ENCODE measurements around the gene POLR3B.
A peak's percentile ranks its signal among the peaks of the same experiment; 100 is the strongest.

The POLR3B gene

DNA sequence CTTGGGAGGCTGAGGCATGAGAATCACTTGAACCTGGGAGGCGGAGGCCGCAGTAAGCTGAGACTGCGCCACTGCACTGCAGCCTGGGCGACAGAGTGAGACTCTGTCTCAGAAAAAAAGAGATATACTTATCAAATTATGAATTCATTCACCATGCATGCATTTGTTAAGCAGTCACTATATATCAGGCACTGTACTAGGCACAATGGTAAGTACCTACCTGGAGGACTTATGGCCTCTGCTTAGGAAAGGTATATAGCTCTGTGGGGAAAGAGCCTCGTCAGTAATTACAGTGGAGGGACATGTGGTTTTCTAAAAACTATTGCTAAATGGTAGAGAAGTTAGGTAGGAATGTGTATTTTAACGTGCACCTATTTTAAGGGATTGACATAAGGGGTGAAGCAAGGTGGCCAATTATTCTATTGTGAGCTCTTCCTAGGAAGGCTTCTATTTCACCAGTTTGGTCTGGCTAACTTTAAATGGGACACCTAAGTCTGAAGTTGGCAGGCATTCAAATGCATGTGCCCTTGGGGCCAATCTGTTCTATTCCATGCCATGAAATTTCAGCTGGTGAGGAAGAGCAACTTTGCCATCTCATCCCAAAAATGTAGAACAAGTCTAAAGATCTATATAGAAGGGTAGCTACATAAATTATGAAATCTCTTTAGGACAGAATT is 40.0 kb upstream of the POLR3B start:
- Histone ChIP-seq H3K9ac (ENCODE audit: insufficient read length) (no peak overlapping the region), H3K9me3 (ENCODE audit: low read depth, low read length) (no peaks in the 10 kb centered on the region), H3K27ac (no peak overlapping the region), H3K4me3 (no peak overlapping the region), H3K36me3 (ENCODE audit: insufficient read depth, low read length) (no peaks in the 10 kb centered on the region)
- DNase-seq (ENCODE audit: low read depth, low spot score): no peak
- TF ChIP-seq EZH2 (IDR thresholded peaks at IDR 0.05): no peak
- no peak for TF ChIP-seq POLR2AphosphoS5 (IDR thresholded peaks at IDR 0.05; ENCODE audit: borderline replicate concordance, low read depth, low read length)

DNA sequence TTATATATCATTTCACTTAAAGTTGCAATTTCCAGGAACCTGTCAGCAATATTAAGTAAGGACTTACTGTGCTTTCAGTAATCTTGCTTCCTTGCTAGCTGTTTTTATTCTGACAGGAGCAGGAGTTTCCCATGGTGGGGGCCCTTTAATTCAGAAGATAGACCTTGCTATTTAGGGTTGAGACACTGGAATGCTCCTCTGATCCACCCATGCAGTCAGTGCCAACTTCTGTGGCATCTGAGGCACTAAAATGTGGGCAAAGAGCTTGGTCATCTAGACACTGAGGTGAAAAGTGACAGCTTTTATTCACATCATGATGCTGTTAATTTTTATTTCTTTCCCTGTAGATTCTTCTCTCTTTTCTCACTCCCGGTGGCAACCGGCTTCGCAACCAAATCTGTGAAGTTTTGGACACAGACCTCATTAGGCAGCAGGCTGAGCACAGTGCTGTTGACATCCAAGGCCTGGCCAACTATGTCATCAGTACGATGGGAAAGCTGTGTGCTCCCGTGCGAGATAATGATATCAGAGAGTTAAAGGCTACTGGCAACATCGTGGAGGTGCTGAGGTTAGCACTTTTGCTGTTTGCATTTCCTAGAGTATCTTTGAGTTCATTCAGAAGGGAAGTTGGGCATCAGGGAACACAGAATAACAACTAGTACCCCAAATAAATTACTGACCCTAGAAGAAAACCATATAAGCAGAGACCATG is 36.3 kb upstream of the POLR3B start:
- TF ChIP-seq FOXP2 (optimal IDR thresholded peaks at IDR 0.05; ENCODE audit: control extremely low read depth, extremely low read length, insufficient read depth): no peak
- no peak for TF ChIP-seq EZH2 (IDR thresholded peaks at IDR 0.05)
- TF ChIP-seq POLR2AphosphoS5 (IDR thresholded peaks at IDR 0.05; ENCODE audit: borderline replicate concordance, low read depth, low read length): no peak
- no peak for DNase-seq (ENCODE audit: low read depth, low spot score)
- Histone ChIP-seq H3K27ac (no peak overlapping the region), H3K9ac (ENCODE audit: insufficient read length) (no peak overlapping the region), H3K4me3 (no peak overlapping the region), H3K36me3 (ENCODE audit: insufficient read depth, low read length) (no peaks in the 10 kb centered on the region), H3K9me3 (ENCODE audit: low read depth, low read length) (no peaks in the 10 kb centered on the region)

DNA sequence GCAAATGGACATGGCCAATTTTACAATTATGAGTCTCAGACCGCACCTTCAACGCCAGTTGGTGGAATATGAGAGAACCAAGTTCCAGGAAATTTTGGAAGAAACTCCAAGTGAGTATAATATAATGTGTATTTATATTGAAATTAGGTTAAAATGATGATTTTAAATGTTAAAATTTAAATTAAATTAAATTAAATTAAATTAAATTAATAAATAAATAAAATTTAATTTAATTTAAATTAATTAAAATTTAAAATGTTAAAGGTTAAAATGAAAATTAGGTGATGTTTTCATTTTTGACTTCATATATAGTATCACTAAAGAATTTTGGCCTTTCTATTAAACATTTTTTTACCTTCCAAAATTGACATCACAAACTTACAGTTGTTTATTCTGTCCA is 34.0 kb upstream of the POLR3B start:
- Histone ChIP-seq H3K36me3 (ENCODE audit: insufficient read depth, low read length) (no peaks in the 10 kb centered on the region), H3K4me3 (no peak overlapping the region), H3K9ac (ENCODE audit: insufficient read length) (no peak overlapping the region), H3K27ac (no peak overlapping the region), H3K9me3 (ENCODE audit: low read depth, low read length) (no peaks in the 10 kb centered on the region)
- DNase-seq (ENCODE audit: low read depth, low spot score): no peak
- TF ChIP-seq EZH2 (IDR thresholded peaks at IDR 0.05): no peak
- no peak for TF ChIP-seq POLR2AphosphoS5 (IDR thresholded peaks at IDR 0.05; ENCODE audit: borderline replicate concordance, low read depth, low read length)
- TF ChIP-seq FOXP2 (optimal IDR thresholded peaks at IDR 0.05; ENCODE audit: control extremely low read depth, extremely low read length, insufficient read depth): no peak

GRCh38 chr12:106327309-106327869 is 30.2 kb upstream of the POLR3B start:
- DNase-seq (ENCODE audit: low read depth, low spot score): no peak
- Histone ChIP-seq H3K27ac (no peak overlapping the region), H3K9ac (ENCODE audit: insufficient read length) (no peak overlapping the region), H3K4me3 (no peak overlapping the region), H3K9me3 (ENCODE audit: low read depth, low read length) (no peaks in the 10 kb centered on the region; the same call in 1 of the 2 replicates), H3K36me3 (ENCODE audit: insufficient read depth, low read length) (no peaks in the 10 kb centered on the region; the same call in 1 of the 2 replicates)
- TF ChIP-seq EZH2 (IDR thresholded peaks at IDR 0.05): no peak
- TF ChIP-seq FOXP2 (optimal IDR thresholded peaks at IDR 0.05; ENCODE audit: control extremely low read depth, extremely low read length, insufficient read depth): no peak
- TF ChIP-seq POLR2AphosphoS5 (IDR thresholded peaks at IDR 0.05; ENCODE audit: borderline replicate concordance, low read depth, low read length): no peak

- Histone ChIP-seq H3K36me3 (ENCODE audit: insufficient read depth, low read length) (no peaks in the 10 kb centered on the region; the same call in 1 of the 2 replicates), H3K4me3 (no peak overlapping the region), H3K27ac (no peak overlapping the region; the same call in 1 of the 2 replicates), H3K9ac (ENCODE audit: insufficient read length) (no peak overlapping the region), H3K9me3 (ENCODE audit: low read depth, low read length) (no peaks in the 10 kb centered on the region; the same call in 1 of the 2 replicates)
- TF ChIP-seq EZH2 (IDR thresholded peaks at IDR 0.05): no peak
- no peak for TF ChIP-seq FOXP2 (optimal IDR thresholded peaks at IDR 0.05; ENCODE audit: control extremely low read depth, extremely low read length, insufficient read depth)
- no peak for DNase-seq (ENCODE audit: low read depth, low spot score)
Observed at GRCh38 chr12:106328735-106329134, 28.8 kb upstream of the POLR3B start.

DNA sequence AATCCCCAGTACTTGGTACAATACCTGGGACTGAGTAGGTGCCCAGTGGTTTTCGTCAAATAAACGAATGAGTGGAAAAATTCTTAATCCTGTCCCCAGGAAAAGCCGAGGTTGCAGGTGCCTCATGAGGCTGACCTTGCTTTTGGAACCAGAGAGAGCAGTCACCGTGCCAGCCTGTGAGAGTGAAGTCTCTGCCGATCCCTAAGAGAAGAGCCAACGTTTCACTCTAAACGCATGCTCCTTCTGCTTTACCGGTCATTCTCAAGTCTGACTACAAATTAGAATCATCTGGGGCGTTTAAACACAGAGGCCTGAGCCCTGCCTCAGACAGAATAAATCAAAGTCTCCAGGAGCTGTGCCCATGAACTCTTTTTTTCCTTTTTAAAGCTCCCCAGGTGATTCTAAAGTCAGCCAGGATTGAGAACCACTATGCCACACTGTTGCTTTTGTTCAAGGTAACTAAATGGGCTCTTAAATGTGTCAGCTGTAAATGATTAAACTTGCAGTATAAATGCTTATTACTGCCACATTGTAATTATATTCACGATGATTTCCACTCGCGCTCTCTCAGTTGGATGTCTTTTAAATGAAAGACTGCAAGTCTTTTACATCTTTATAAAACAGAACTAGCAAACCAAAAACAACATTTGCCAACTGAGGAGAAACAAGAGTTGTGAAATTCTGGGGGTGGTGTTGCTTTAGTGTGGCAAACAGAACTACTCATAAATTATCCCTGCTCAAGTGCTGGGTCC is 28.1 kb upstream of the POLR3B start:
- Histone ChIP-seq H3K9ac (ENCODE audit: insufficient read length) (peak overlapping the region; percentile 39), H3K4me3 (peak overlapping the region; percentile 56), H3K9me3 (ENCODE audit: low read depth, low read length) (no peaks in the 10 kb centered on the region; the same call in 1 of the 2 replicates), H3K36me3 (ENCODE audit: insufficient read depth, low read length) (no peaks in the 10 kb centered on the region; the same call in 1 of the 2 replicates), H3K27ac (peak overlapping the region; percentile 86)
- DNase-seq (ENCODE audit: low read depth, low spot score): no peak
- no peak for TF ChIP-seq POLR2AphosphoS5 (IDR thresholded peaks at IDR 0.05; ENCODE audit: borderline replicate concordance, low read depth, low read length)
- peak; percentile 67 for TF ChIP-seq FOXP2 (optimal IDR thresholded peaks at IDR 0.05; ENCODE audit: control extremely low read depth, extremely low read length, insufficient read depth)

- Histone ChIP-seq H3K9me3 (ENCODE audit: low read depth, low read length) (no peaks in the 10 kb centered on the region; the same call in 1 of the 2 replicates), H3K9ac (ENCODE audit: insufficient read length) (no peak overlapping the region), H3K4me3 (no peak overlapping the region), H3K36me3 (ENCODE audit: insufficient read depth, low read length) (no peaks in the 10 kb centered on the region; the same call in 1 of the 2 replicates), H3K27ac (no peak overlapping the region)
- DNase-seq (ENCODE audit: low read depth, low spot score): no peak
- TF ChIP-seq FOXP2 (optimal IDR thresholded peaks at IDR 0.05; ENCODE audit: control extremely low read depth, extremely low read length, insufficient read depth) (no peak), EZH2 (IDR thresholded peaks at IDR 0.05) (no peak)
Observed at GRCh38 chr12:106331599-106331998, 25.9 kb upstream of the POLR3B start.

GRCh38 chr12:106332536-106332935 is 25.0 kb upstream of the POLR3B start:
- no peak overlapping the region for H3K9ac ChIP-seq (ENCODE audit: insufficient read length)
- DNase-seq (ENCODE audit: low read depth, low spot score): no peak
- TF ChIP-seq EZH2 (IDR thresholded peaks at IDR 0.05): no peak
- TF ChIP-seq FOXP2 (optimal IDR thresholded peaks at IDR 0.05; ENCODE audit: control extremely low read depth, extremely low read length, insufficient read depth): no peak
- TF ChIP-seq POLR2AphosphoS5 (IDR thresholded peaks at IDR 0.05; ENCODE audit: borderline replicate concordance, low read depth, low read length): no peak

More at GRCh38 chr12:106332536-106332935, 25.0 kb upstream of the POLR3B start:
- no peak overlapping the region for H3K4me3 ChIP-seq
- H3K36me3 ChIP-seq (ENCODE audit: insufficient read depth, low read length): no peaks in the 10 kb centered on the region; the same call in 1 of the 2 replicates
- no peaks in the 10 kb centered on the region; the same call in 1 of the 2 replicates for H3K9me3 ChIP-seq (ENCODE audit: low read depth, low read length)
- H3K27ac ChIP-seq: no peak overlapping the region
